ENCODE results near the gene EMX2.

Gene EMX2

GRCh38 chr10:117519286-117519685 lies 23.3 kb upstream of the EMX2 start:
- no peak for TF ChIP-seq CTCF (IDR thresholded peaks at IDR 0.05; ENCODE audit: low read depth, low read length, missing control alignments)
- DNase-seq, result no peak
- Histone ChIP-seq H3K27ac (no peak overlapping the region), H3K27me3 (replicated peaks) (no peaks in the 10 kb centered on the region), H3K4me3 (ENCODE audit: low read depth, low read length) (no peak overlapping the region), H3K36me3 (replicated peaks) (no peaks in the 10 kb centered on the region)
- in situ Hi-C loops (cut with HindIII; ENCODE audit: low pct_ligation_motif_present, low sequenced_read_pairs), result no loop called here

- DNase-seq, result no peak
Observed at GRCh38 chr10:117519879-117520278, 22.7 kb upstream of the EMX2 start.

GRCh38 chr10:117530791-117531190 lies 11.8 kb upstream of the EMX2 start:
- Histone ChIP-seq H3K27ac (no peak overlapping the region), H3K4me3 (ENCODE audit: low read depth, low read length) (no peak overlapping the region), H3K36me3 (replicated peaks) (no peaks in the 10 kb centered on the region), H3K27me3 (replicated peaks) (peaks cover 44% of the 10 kb centered on the region)
- DNase-seq, result no peak
- in situ Hi-C loops (cut with HindIII; ENCODE audit: low pct_ligation_motif_present, low sequenced_read_pairs), result no loop called here
- TF ChIP-seq CTCF (IDR thresholded peaks at IDR 0.05; ENCODE audit: low read depth, low read length, missing control alignments), result no peak

More at GRCh38 chr10:117519879-117520278, 22.7 kb upstream of the EMX2 start:
- Histone ChIP-seq H3K27me3 (replicated peaks) (no peaks in the 10 kb centered on the region), H3K4me3 (ENCODE audit: low read depth, low read length) (no peak overlapping the region), H3K36me3 (replicated peaks) (no peaks in the 10 kb centered on the region), H3K27ac (no peak overlapping the region)
- in situ Hi-C loops (cut with HindIII; ENCODE audit: low pct_ligation_motif_present, low sequenced_read_pairs), result no loop called here
- TF ChIP-seq CTCF (IDR thresholded peaks at IDR 0.05; ENCODE audit: low read depth, low read length, missing control alignments), result no peak

- no peaks in the 10 kb centered on the region for H3K36me3 ChIP-seq (replicated peaks)
- in situ Hi-C loops (cut with HindIII; ENCODE audit: low pct_ligation_motif_present, low sequenced_read_pairs), result no loop called here
- no peak for TF ChIP-seq CTCF (IDR thresholded peaks at IDR 0.05; ENCODE audit: low read depth, low read length, missing control alignments)
- H3K27me3 ChIP-seq (replicated peaks), result peaks cover 51% of the 10 kb centered on the region
- no peak overlapping the region for H3K27ac ChIP-seq
- DNase-seq, result no peak
- H3K4me3 ChIP-seq (ENCODE audit: low read depth, low read length), result no peak overlapping the region
Observed at GRCh38 chr10:117531371-117532002, 11.1 kb upstream of the EMX2 start.

GRCh38 chr10:117532003-117532385 lies 10.6 kb upstream of the EMX2 start:
- Histone ChIP-seq H3K27ac (no peak overlapping the region), H3K4me3 (ENCODE audit: low read depth, low read length) (no peak overlapping the region), H3K36me3 (replicated peaks) (no peaks in the 10 kb centered on the region), H3K27me3 (replicated peaks) (peaks cover 56% of the 10 kb centered on the region)
- in situ Hi-C loops (cut with HindIII; ENCODE audit: low pct_ligation_motif_present, low sequenced_read_pairs), result no loop called here
- no peak for TF ChIP-seq CTCF (IDR thresholded peaks at IDR 0.05; ENCODE audit: low read depth, low read length, missing control alignments)
- DNase-seq, result no peak
